ENCODE data around the gene ZFAND2A.
"Not testable (repeated sequence)": the region's sequence is repeated elsewhere in the genome, so short reads cannot be mapped to it uniquely, and the experiment has no call there.

Gene ZFAND2A

GRCh38 chr7:1150400-1151002 is 9.5 kb downstream of the ZFAND2A start:
- DNase-seq: no peak

GRCh38 chr7:1149351-1149794 is 10.6 kb downstream of the ZFAND2A start:
- no peak for DNase-seq

- DNase-seq: not testable (repeated sequence)
Observed at GRCh38 chr7:1147873-1148272, 12.1 kb downstream of the ZFAND2A start.

- DNase-seq: peak; percentile 61
Observed at GRCh38 chr7:1144269-1144771, 15.7 kb downstream of the ZFAND2A start.

GRCh38 chr7:1143031-1143430 is 17.0 kb downstream of the ZFAND2A start:
- not testable (repeated sequence) for DNase-seq

- no peak for DNase-seq
Observed at GRCh38 chr7:1142051-1142635, 17.9 kb downstream of the ZFAND2A start.

GRCh38 chr7:1141651-1142050 is 18.3 kb downstream of the ZFAND2A start:
- DNase-seq: no peak

- DNase-seq: no peak
Observed at GRCh38 chr7:1140476-1141104, 19.4 kb downstream of the ZFAND2A start.

GRCh38 chr7:1137517-1138167 is 22.4 kb downstream of the ZFAND2A start:
- DNase-seq: peak; percentile 48

GRCh38 chr7:1136841-1137516 is 23.0 kb downstream of the ZFAND2A start:
- peak; percentile 35 for DNase-seq

- DNase-seq: no peak
Observed at GRCh38 chr7:1134951-1135350, 25.0 kb downstream of the ZFAND2A start.

- no peak for DNase-seq
Observed at GRCh38 chr7:1131471-1132265, 28.3 kb downstream of the ZFAND2A start.

- no peak for DNase-seq
Observed at GRCh38 chr7:1130021-1130990, 29.7 kb downstream of the ZFAND2A start.

GRCh38 chr7:1129431-1129830 is 30.6 kb downstream of the ZFAND2A start:
- no peak for DNase-seq

GRCh38 chr7:1127001-1127400 is 33.0 kb downstream of the ZFAND2A start:
- no peak for DNase-seq

GRCh38 chr7:1125603-1125969 is 34.4 kb downstream of the ZFAND2A start:
- no peak for DNase-seq

GRCh38 chr7:1124816-1125602 is 35.0 kb downstream of the ZFAND2A start:
- no peak for DNase-seq

- no peak for DNase-seq
Observed at GRCh38 chr7:1124164-1124563, 35.8 kb downstream of the ZFAND2A start.

- DNase-seq: no peak
Observed at GRCh38 chr7:1123715-1124114, 36.3 kb downstream of the ZFAND2A start.

- DNase-seq: no peak
Observed at GRCh38 chr7:1122832-1123501, 37.0 kb downstream of the ZFAND2A start.
